Osteoblast (primary cell): ENCODE measurements around the gene SLC39A11. TPM values are rescaled to one million over a fixed set of nuclear protein-coding genes. Genes with fewer than 3 reads are reported as not detected.

Experiments
- DNase-seq: peaks from one replicate; pipeline ENCODE4 v3.0.0; 2011; ENCODE audit warnings: low spot score, mixed read lengths; ENCODE audit not compliant: insufficient read length; ENCODE audit errors: missing footprints
- H2AFZ ChIP-seq: 2 replicates; pipeline ENCODE4 v1.6.0; 2011; ENCODE audit warnings: mild to moderate bottlenecking, low read length
- H3K27ac ChIP-seq: 2 replicates; pipeline ENCODE4 v1.5.1; 2011; ENCODE audit warnings: mild to moderate bottlenecking, low read depth, low read length, moderate library complexity
- H3K27me3 ChIP-seq: 2 replicates; pipeline ENCODE4 v1.6.0; 2012; ENCODE audit warnings: mild to moderate bottlenecking, control low read depth, inconsistent platforms, low read length, moderate library complexity; ENCODE audit not compliant: insufficient read depth
- H3K36me3 ChIP-seq: 2 replicates; pipeline ENCODE4 v1.5.1; 2011; ENCODE audit warnings: mild to moderate bottlenecking, low read length, control low read depth, moderate library complexity; ENCODE audit not compliant: insufficient read depth
- H3K4me1 ChIP-seq: 2 replicates; pipeline ENCODE4 v1.5.1; 2011; ENCODE audit warnings: mild to moderate bottlenecking, low read length, control low read depth, moderate library complexity; ENCODE audit not compliant: insufficient read depth
- H3K4me2 ChIP-seq: 2 replicates; pipeline ENCODE4 v1.6.0; 2011; ENCODE audit warnings: mild to moderate bottlenecking, low read length; ENCODE audit not compliant: insufficient read depth
- H3K4me3 ChIP-seq: fragments of 200-600 bp; sonication (generic); 3 replicates; pipeline ENCODE4 v1.5.1; 2012; ENCODE audit warnings: mild to moderate bottlenecking, low read length, inconsistent platforms; ENCODE audit not compliant: insufficient read depth
- H3K79me2 ChIP-seq: 2 replicates; pipeline ENCODE4 v1.6.0; 2012; ENCODE audit warnings: mild to moderate bottlenecking, low read length, control low read depth, inconsistent platforms; ENCODE audit not compliant: insufficient read depth
- H3K9me3 ChIP-seq: 2 replicates; pipeline ENCODE4 v1.5.1; 2011; ENCODE audit warnings: low read depth, low read length, control low read depth
- H4K20me1 ChIP-seq: 2 replicates; pipeline ENCODE4 v1.6.0; 2012; ENCODE audit warnings: mild to moderate bottlenecking, low read length, control low read depth; ENCODE audit not compliant: insufficient read depth
- total RNA-seq: library from RNA; depleted of rRNA; stranded (reverse); fragments of >200 nt; gene quantifications from 2 replicates; pipeline ENCODE4 v1.2.3, GENCODE V29; 2012
- TF ChIP-seq, protein P1 (sequence below): IDR thresholded peaks from 2 replicates; pipeline ENCODE4 v1.5.1; 2011; ENCODE audit warnings: mild to moderate bottlenecking, low read depth, low read length, moderate library complexity; ENCODE audit errors: extremely low read depth

Gene SLC39A11
- total RNA-seq, 1 donor, result 27.1 TPM

DNA sequence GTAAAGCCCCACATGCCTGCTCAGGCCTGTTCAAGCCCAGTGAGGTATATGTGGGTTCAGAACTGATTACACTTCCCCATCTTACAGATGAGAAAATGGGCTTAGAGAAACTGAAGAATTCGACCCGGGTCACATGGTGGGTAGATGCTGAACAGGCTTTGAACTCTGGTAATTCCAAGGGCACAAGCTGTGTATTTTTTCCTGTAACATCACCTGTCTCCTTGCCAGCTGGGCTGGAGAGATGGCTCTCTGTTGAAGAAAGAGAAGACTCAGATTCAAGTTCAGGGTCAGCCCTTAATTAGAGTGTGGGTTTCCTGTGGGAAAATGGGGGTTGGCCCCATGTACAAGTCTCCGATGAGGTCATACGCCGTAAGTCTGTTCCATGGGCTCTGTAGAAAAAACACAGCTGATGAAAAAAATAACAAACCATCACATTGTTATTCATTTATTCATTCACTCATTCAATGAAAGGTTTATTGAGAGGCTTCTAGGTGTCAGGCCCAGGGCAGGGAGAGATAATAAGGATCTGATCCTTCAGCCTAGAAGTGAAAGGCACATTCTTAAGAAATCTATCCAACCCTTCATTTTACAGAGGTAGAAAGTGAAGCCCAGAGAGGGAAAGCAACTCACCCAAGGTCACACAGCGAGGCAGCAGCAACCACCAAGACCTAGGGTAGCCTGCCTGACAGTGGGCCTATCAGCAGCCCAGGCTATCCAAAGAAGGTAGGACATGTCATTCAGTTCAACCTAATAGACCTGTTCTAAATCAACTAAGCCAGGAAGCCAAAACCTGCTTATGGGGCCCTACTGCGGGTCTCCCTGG lies 488.9 kb downstream of the SLC39A11 start:
- Histone ChIP-seq H2AFZ (no peak overlapping the region), H3K27ac (peak overlapping the region; percentile 94)
- DNase-seq, result no peak

DNA sequence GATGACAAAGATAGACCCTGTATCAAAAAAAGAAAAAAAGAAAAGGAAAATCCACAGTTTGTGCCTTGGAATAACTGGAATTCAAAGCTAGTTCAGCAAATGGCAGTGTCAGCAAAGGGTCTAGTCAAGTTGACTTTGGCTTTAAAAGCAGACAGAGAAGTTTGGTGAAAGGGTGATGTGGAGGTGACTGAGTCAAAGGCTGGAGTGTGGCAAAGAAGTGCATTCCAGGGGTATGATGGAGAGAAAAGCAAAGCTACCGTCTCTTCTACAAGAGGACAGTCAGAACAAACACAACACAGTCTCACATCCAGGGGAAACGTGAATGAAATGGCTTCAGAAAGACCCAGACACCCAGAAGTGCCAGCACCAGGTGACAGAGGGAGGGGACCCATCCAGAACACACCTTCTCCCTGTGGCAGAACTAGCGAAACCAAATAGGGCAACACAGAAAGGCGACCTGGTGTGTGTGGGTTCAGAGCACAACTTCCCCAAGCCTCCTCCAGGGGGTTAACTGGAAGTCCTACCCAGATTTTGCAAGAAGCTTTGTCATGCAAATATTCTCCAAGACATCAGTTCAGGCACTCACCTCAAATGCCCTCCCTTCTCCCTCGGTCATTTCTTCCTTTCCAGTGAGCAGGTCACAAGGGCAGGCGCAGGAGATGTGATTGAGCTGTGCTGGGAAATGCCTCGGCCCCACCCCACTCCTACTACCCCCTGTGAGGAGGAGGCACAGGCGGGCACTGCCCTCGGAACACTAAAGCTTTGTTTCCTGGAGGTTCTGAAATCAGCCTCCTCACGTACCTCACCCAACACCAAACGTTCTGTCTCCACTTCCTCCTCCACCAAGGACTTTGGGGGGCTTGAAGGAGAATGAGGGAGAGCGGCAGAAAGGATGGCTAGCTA lies 489.7 kb downstream of the SLC39A11 start:
- H2AFZ ChIP-seq, result peak overlapping the region; percentile 73
- H3K27me3 ChIP-seq, result no peaks in the 10 kb centered on the region
- no peaks in the 10 kb centered on the region for H4K20me1 ChIP-seq
- H3K4me1 ChIP-seq, result peaks cover 46% of the 10 kb centered on the region
- TF ChIP-seq, protein P1, sequence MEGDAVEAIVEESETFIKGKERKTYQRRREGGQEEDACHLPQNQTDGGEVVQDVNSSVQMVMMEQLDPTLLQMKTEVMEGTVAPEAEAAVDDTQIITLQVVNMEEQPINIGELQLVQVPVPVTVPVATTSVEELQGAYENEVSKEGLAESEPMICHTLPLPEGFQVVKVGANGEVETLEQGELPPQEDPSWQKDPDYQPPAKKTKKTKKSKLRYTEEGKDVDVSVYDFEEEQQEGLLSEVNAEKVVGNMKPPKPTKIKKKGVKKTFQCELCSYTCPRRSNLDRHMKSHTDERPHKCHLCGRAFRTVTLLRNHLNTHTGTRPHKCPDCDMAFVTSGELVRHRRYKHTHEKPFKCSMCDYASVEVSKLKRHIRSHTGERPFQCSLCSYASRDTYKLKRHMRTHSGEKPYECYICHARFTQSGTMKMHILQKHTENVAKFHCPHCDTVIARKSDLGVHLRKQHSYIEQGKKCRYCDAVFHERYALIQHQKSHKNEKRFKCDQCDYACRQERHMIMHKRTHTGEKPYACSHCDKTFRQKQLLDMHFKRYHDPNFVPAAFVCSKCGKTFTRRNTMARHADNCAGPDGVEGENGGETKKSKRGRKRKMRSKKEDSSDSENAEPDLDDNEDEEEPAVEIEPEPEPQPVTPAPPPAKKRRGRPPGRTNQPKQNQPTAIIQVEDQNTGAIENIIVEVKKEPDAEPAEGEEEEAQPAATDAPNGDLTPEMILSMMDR, result peak; percentile 38
- H3K79me2 ChIP-seq, result no peaks in the 10 kb centered on the region
- H3K4me3 ChIP-seq, result peak overlapping the region; percentile 46
- no peaks in the 10 kb centered on the region for H3K36me3 ChIP-seq
- peak overlapping the region; percentile 94 for H3K27ac ChIP-seq
- peak overlapping the region; percentile 81 for H3K4me2 ChIP-seq
- DNase-seq, result peak; percentile 88
- no peaks in the 10 kb centered on the region for H3K9me3 ChIP-seq

More for the DNA sequence above, 488.9 kb downstream of the SLC39A11 start:
- Histone ChIP-seq H3K27me3 (no peaks in the 10 kb centered on the region), H3K4me2 (peak overlapping the region; percentile 81), H3K4me1 (peaks cover 44% of the 10 kb centered on the region), H3K4me3 (peak overlapping the region; percentile 46), H3K9me3 (no peaks in the 10 kb centered on the region), H3K79me2 (no peaks in the 10 kb centered on the region), H4K20me1 (no peaks in the 10 kb centered on the region), H3K36me3 (no peaks in the 10 kb centered on the region)
- TF ChIP-seq, protein P1, result no peak

DNA sequence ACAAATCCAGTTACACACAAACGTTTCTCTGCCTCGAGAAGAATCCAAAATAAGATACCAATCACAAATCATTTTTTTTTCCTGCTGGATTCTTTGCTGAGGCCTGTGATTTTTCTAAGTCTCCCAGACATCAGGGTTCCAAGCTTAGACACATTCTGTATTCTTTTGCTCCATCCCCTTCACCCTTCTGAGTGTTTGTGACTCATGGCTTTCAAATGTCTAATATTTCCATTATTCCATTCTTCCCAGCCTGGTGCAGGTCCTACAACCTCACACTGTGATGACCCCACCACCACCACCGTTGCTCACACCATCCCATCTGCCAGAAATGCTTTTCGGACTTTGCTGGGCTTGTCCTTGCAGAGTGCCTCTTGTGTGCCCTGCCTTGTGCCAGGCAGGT lies 491.6 kb downstream of the SLC39A11 start:
- H3K27me3 ChIP-seq, result no peaks in the 10 kb centered on the region
- H3K79me2 ChIP-seq, result no peaks in the 10 kb centered on the region
- TF ChIP-seq, protein P1, result no peak
- no peaks in the 10 kb centered on the region for H3K36me3 ChIP-seq
- peak; percentile 73 for DNase-seq
- H4K20me1 ChIP-seq, result no peaks in the 10 kb centered on the region
- H3K4me1 ChIP-seq, result peaks cover 46% of the 10 kb centered on the region
- H3K9me3 ChIP-seq, result no peaks in the 10 kb centered on the region
- H2AFZ ChIP-seq, result no peak overlapping the region
- H3K4me3 ChIP-seq, result no peak overlapping the region
- peak overlapping the region; percentile 94 for H3K27ac ChIP-seq
- no peak overlapping the region for H3K4me2 ChIP-seq

GRCh38 chr17:72599891-72600290 lies 492.6 kb downstream of the SLC39A11 start:
- Histone ChIP-seq H4K20me1 (no peaks in the 10 kb centered on the region), H3K36me3 (no peaks in the 10 kb centered on the region), H2AFZ (no peak overlapping the region), H3K27ac (no peak overlapping the region), H3K79me2 (no peaks in the 10 kb centered on the region), H3K9me3 (no peaks in the 10 kb centered on the region), H3K4me1 (peaks cover 46% of the 10 kb centered on the region), H3K27me3 (peaks cover 3% of the 10 kb centered on the region), H3K4me3 (no peak overlapping the region), H3K4me2 (no peak overlapping the region)
- TF ChIP-seq, protein P1, result no peak
- DNase-seq, result no peak
